GM12878 (cell line): Measurements from ENCODE around the gene CYSTM1. TPM values are rescaled to one million over a fixed set of nuclear protein-coding genes. Genes with fewer than 3 reads are reported as not detected.
"Not testable (repeated sequence)": the region's sequence is repeated elsewhere in the genome, so short reads cannot be mapped to it uniquely, and the experiment has no call there.

Source experiments
- ATAC-seq: fragments of 200-7000 bp; cut with Tn5 transposase; 3 replicates; pipeline ENCODE4 v1.9.1; 2020; ENCODE audit warnings: mild to moderate bottlenecking, moderate library complexity
- BruUV-seq: library from RNA; stranded (reverse); fragments of 400-500 nt; replicated peaks from 2 replicates; lab custom pipeline; 2021; lab: Mats Ljungman, UMichigan
- CTCF ChIA-PET: fragments of 300-600 bp; sonication (Branson Sonifier 250); formaldehyde crosslinking; extraction: SDS; loops from one replicate; lab custom pipeline; 2021; ENCODE audit warnings: inconsistent platforms; lab: Yijun Ruan, JAX
- POLR2A ChIA-PET: fragments of 350-600 bp; formaldehyde crosslinking; extraction: SDS; loops from one replicate; lab custom pipeline; 2021; ENCODE audit warnings: inconsistent platforms; lab: Charles Lee
- RAD21 ChIA-PET: fragments of 300-600 bp; sonication (Branson Sonifier 250); formaldehyde crosslinking; loops from one replicate; lab custom pipeline; 2023; ENCODE audit warnings: antibody characterized with exemption; ENCODE audit not compliant: unreplicated experiment; lab: Charles Lee
- SMC1A ChIA-PET: fragments of 300-600 bp; sonication (Branson Sonifier 250); formaldehyde crosslinking; loops from one replicate; lab custom pipeline; 2023; ENCODE audit not compliant: unreplicated experiment, uncharacterized antibody; lab: Charles Lee
- DNase-seq: peaks from one replicate; pipeline ENCODE4 v3.0.0-alpha.2; 2011; ENCODE audit warnings: low read depth, low spot score
- FAIRE-seq: peaks from 3 replicates; lab custom pipeline; 2011; peaks lifted over from hg19 to GRCh38; lab: Jason Lieb, UNC
- H2AFZ ChIP-seq: 2 replicates; pipeline ENCODE4 v1.6.0; 2011; ENCODE audit warnings: low read depth, low read length, control low read depth; ENCODE audit not compliant: control insufficient read depth
- H3K27ac ChIP-seq: 2 replicates; pipeline ENCODE4 v1.5.1; 2011; ENCODE audit warnings: control low read depth; ENCODE audit not compliant: control insufficient read depth, insufficient read depth
- H3K27me3 ChIP-seq, 2 experiments: replicated peaks in 1 of 2; 2 replicates each; pipeline versions ENCODE4 v1.6.0 to v1.6.1; 2011; ENCODE audit warnings: low read length in 1 of 2; ENCODE audit not compliant: control insufficient read depth in 2 of 2, insufficient read depth in 2 of 2
- H3K36me3 ChIP-seq, 2 experiments: 2 replicates each; pipeline ENCODE4 v1.5.1; 2011; ENCODE audit warnings: low read length in 1 of 2; ENCODE audit not compliant: control insufficient read depth in 2 of 2, insufficient read depth in 2 of 2
- H3K4me1 ChIP-seq: 2 replicates; pipeline ENCODE4 v1.6.1; 2011; ENCODE audit warnings: mild to moderate bottlenecking, low read length, moderate library complexity, mixed read lengths; ENCODE audit not compliant: control insufficient read depth, insufficient read depth
- H3K4me2 ChIP-seq: 2 replicates; pipeline ENCODE4 v1.6.0; 2011; ENCODE audit warnings: control low read depth; ENCODE audit not compliant: control insufficient read depth, insufficient read depth
- H3K4me3 ChIP-seq: fragments of 200-600 bp; sonication (generic); 2 replicates; pipeline ENCODE4 v1.5.1; 2016
- H3K79me2 ChIP-seq: 2 replicates; pipeline ENCODE4 v1.6.0; 2011; ENCODE audit warnings: low read length; ENCODE audit not compliant: control insufficient read depth, insufficient read depth
- H3K9ac ChIP-seq: 2 replicates; pipeline ENCODE4 v1.8.0; 2011; ENCODE audit warnings: low read length, control low read depth, mixed read lengths; ENCODE audit not compliant: control insufficient read depth, insufficient read depth
- H3K9me3 ChIP-seq: replicated peaks from 3 replicates; pipeline ENCODE4 v1.5.1; 2011; ENCODE audit warnings: mild to moderate bottlenecking, low read length; ENCODE audit not compliant: control insufficient read depth, insufficient read depth
- H4K20me1 ChIP-seq: 2 replicates; pipeline ENCODE4 v1.6.0; 2011; ENCODE audit not compliant: control insufficient read depth, insufficient read depth
- BMI1 ChIP-seq: fragments of 450-650 bp; IDR thresholded peaks from 2 replicates; pipeline ENCODE4 v1.6.1; 2016; ENCODE audit warnings: mild to moderate bottlenecking, moderate library complexity, borderline replicate concordance
- CEBPB ChIP-seq, 2 experiments: fragments of 150-350 bp in 1 of 2; IDR thresholded peaks; 2 replicates each; pipeline ENCODE4 v1.6.1; 2012 to 2014; ENCODE audit warnings: low read depth in 2 of 2, low read length in 2 of 2, borderline replicate concordance in 1 of 2, inconsistent platforms in 1 of 2
- CHD2 ChIP-seq: IDR thresholded peaks from 2 replicates; pipeline ENCODE4 v1.6.1; 2011; ENCODE audit warnings: low read depth, low read length, improper control_type of control experiment, borderline replicate concordance
- MAX ChIP-seq: IDR thresholded peaks from 2 replicates; pipeline ENCODE4 v1.6.1; 2012; ENCODE audit warnings: low read depth, low read length, improper control_type of control experiment
- PML ChIP-seq: IDR thresholded peaks from 2 replicates; pipeline ENCODE4 v1.6.1; 2012; ENCODE audit warnings: low read length, inconsistent platforms
- SMARCA5 ChIP-seq: fragments of 450-650 bp; IDR thresholded peaks from 2 replicates; pipeline ENCODE4 v1.6.1; 2017; ENCODE audit warnings: mild to moderate bottlenecking
- SP1 ChIP-seq: IDR thresholded peaks from one replicate; pipeline ENCODE4 v1.6.1; 2011; ENCODE audit warnings: low read depth, low read length
- ZNF217 ChIP-seq: fragments of 450-650 bp; IDR thresholded peaks from 2 replicates; pipeline ENCODE4 v1.6.1; 2017; ENCODE audit warnings: antibody characterized with exemption, mild to moderate bottlenecking
- WGBS: methylation state at CpG from one replicate; pipeline ENCODE4 v1.1.6; 2016; ENCODE audit warnings: low lambda C conversion rate; ENCODE audit not compliant: insufficient replicate concordance, insufficient coverage; ENCODE audit errors: missing lambda C conversion rate; 5-methylcytosine and 5-hydroxymethylcytosine counted together
- in situ Hi-C: fragments of 300-500 bp; cut with MboI; formaldehyde crosslinking; loops from 9 replicates; pipeline ENCODE4 v1.14.3; 2018; ENCODE audit warnings: mixed read lengths
- intact Hi-C: fragments of 100-400 bp; cut with micrococcal nuclease; formaldehyde crosslinking; loops from one replicate; pipeline ENCODE4 v1.14.2; 2022; ENCODE audit not compliant: unreplicated experiment
- polyA plus RNA-seq, 11 experiments: library from polyadenylated mRNA; depleted of rRNA in 4 of 11; unstranded in 6 of 11; stranded (reverse) in 5 of 11; fragments of >200 nt; fragmentation: Nextera tagmentation in 4 of 11; fragmentation: Illumina TruSeq in 1 of 11; extraction: Ambion mirVana in 4 of 11; extraction: Trizol in 1 of 11; gene quantifications; 1 replicate in 1 of 11; 2 replicates in 10 of 11; pipeline versions ENCODE4 v1.2.1 to v1.2.3, GENCODE V29; 2011 to 2016; ENCODE audit warnings: inconsistent platforms in 2 of 11, missing spikeins in 2 of 11, low read depth in 1 of 11
- total RNA-seq, 4 experiments: library from RNA; depleted of rRNA in 3 of 4; stranded (reverse); fragments of >200 nt in 3 of 4; fragmentation: Illumina TruSeq in 1 of 4; extraction: Trizol in 1 of 4; gene quantifications; 2 replicates each; pipeline versions ENCODE4 v1.2.1 to v1.2.3, GENCODE V29; 2013 to 2021
- TF ChIP-seq, protein P1 (sequence below): IDR thresholded peaks from 2 replicates; pipeline ENCODE4 v1.6.1; 2011; ENCODE audit warnings: borderline replicate concordance, low read depth, mild to moderate bottlenecking, moderate library complexity, mixed read lengths, low read length; ENCODE audit not compliant: insufficient read depth; ENCODE audit errors: extremely low read length
- TF ChIP-seq, protein P2 (sequence below): IDR thresholded peaks from 2 replicates; pipeline ENCODE4 v1.6.1; 2012; ENCODE audit warnings: mild to moderate bottlenecking, low read depth, low read length

CYSTM1 gene
- total and polyA plus RNA-seq, 10 of the 15 experiments (the other 5 are each of a cell fraction or from before 2014, with no cell fraction given): 52.7 to 261 (median 98.7) TPM

GRCh38 chr5:140197023-140197422 lies 22.0 kb downstream of the CYSTM1 start (continued):
- TF ChIP-seq CEBPB (IDR thresholded peaks at IDR 0.05; ENCODE audit: borderline replicate concordance in 1 of 2, low read depth in 2 of 2, low read length in 2 of 2) (no peak), SP1 (no peak), SMARCA5 (no peak), MAX (no peak), ZNF217 (no peak), CHD2 (no peak), PML (no peak), BMI1 (no peak)
- TF ChIP-seq, protein P1, sequence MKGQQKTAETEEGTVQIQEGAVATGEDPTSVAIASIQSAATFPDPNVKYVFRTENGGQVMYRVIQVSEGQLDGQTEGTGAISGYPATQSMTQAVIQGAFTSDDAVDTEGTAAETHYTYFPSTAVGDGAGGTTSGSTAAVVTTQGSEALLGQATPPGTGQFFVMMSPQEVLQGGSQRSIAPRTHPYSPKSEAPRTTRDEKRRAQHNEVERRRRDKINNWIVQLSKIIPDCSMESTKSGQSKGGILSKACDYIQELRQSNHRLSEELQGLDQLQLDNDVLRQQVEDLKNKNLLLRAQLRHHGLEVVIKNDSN: no peak
- TF ChIP-seq, protein P2, sequence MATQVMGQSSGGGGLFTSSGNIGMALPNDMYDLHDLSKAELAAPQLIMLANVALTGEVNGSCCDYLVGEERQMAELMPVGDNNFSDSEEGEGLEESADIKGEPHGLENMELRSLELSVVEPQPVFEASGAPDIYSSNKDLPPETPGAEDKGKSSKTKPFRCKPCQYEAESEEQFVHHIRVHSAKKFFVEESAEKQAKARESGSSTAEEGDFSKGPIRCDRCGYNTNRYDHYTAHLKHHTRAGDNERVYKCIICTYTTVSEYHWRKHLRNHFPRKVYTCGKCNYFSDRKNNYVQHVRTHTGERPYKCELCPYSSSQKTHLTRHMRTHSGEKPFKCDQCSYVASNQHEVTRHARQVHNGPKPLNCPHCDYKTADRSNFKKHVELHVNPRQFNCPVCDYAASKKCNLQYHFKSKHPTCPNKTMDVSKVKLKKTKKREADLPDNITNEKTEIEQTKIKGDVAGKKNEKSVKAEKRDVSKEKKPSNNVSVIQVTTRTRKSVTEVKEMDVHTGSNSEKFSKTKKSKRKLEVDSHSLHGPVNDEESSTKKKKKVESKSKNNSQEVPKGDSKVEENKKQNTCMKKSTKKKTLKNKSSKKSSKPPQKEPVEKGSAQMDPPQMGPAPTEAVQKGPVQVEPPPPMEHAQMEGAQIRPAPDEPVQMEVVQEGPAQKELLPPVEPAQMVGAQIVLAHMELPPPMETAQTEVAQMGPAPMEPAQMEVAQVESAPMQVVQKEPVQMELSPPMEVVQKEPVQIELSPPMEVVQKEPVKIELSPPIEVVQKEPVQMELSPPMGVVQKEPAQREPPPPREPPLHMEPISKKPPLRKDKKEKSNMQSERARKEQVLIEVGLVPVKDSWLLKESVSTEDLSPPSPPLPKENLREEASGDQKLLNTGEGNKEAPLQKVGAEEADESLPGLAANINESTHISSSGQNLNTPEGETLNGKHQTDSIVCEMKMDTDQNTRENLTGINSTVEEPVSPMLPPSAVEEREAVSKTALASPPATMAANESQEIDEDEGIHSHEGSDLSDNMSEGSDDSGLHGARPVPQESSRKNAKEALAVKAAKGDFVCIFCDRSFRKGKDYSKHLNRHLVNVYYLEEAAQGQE: no peak

GRCh38 chr5:140198915-140199314 lies 23.9 kb downstream of the CYSTM1 start:
- H3K4me2 ChIP-seq, BruUV-seq, CTCF ChIA-PET, H3K4me3 ChIP-seq, H3K4me1 ChIP-seq, POLR2A ChIA-PET, RAD21 ChIA-PET, ATAC-seq, intact Hi-C loops, H3K27me3 ChIP-seq, H2AFZ ChIP-seq, H3K27ac ChIP-seq, DNase-seq, H3K36me3 ChIP-seq, H4K20me1 ChIP-seq, H3K79me2 ChIP-seq, FAIRE-seq, H3K9me3 ChIP-seq, H3K9ac ChIP-seq, in situ Hi-C loops: not testable (repeated sequence)
- SMC1A ChIA-PET: interaction anchor here (1.0 kb wide), 1 partner anchor 8 kb away, joined by 4 read pairs; no protein-coding TSS in a partner anchor
- 86% methylated on average over 1 of the region's 1 CpG for WGBS
